Mesothelial cell of epicardium (in vitro differentiated cells): ENCODE data around the gene PLCL2. TPM values are rescaled to one million over a fixed set of nuclear protein-coding genes. Genes with fewer than 3 reads are reported as not detected.

Source experiments
- DNase-seq, 2 experiments: peaks; one replicate each; pipeline ENCODE4 v3.0.0; 2021; ENCODE audit warnings: low spot score in 2 of 2; ENCODE audit not compliant: unreplicated experiment in 2 of 2
- H3K27ac Mint-ChIP-seq: 2 replicates; pipeline ENCODE4 v1.8.0; 2021; ENCODE audit warnings: mixed read lengths
- H3K27me3 Mint-ChIP-seq: 2 replicates; pipeline ENCODE4 v1.8.0; 2021; ENCODE audit warnings: low read depth, mixed read lengths
- H3K36me3 Mint-ChIP-seq: 2 replicates; pipeline ENCODE4 v1.8.0; 2021; ENCODE audit warnings: mixed read lengths
- H3K4me1 Mint-ChIP-seq: 2 replicates; pipeline ENCODE4 v1.8.0; 2021; ENCODE audit warnings: mixed read lengths
- H3K4me3 Mint-ChIP-seq: 2 replicates; pipeline ENCODE4 v1.8.0; 2021; ENCODE audit warnings: mild to moderate bottlenecking, moderate library complexity, mixed read lengths
- H3K9me3 Mint-ChIP-seq: 2 replicates; pipeline ENCODE4 v1.8.0; 2021; ENCODE audit warnings: mixed read lengths
- total RNA-seq: library from RNA; stranded (reverse); gene quantifications from 3 replicates; pipeline ENCODE4 v1.2.1, GENCODE V29; 2021
- TF ChIP-seq, protein P1 (sequence below): fragments of 200-600 bp; sonication (generic); IDR thresholded peaks from one replicate; pipeline ENCODE4 v1.5.0; 2021; ENCODE audit warnings: antibody characterized with exemption; ENCODE audit not compliant: unreplicated experiment

The PLCL2 gene
- total RNA-seq, 1 donor from 2014 or later, result 3.6 TPM

- no peak overlapping the region for H3K27ac Mint-ChIP-seq
- DNase-seq, result no peak
- TF ChIP-seq, protein P1, sequence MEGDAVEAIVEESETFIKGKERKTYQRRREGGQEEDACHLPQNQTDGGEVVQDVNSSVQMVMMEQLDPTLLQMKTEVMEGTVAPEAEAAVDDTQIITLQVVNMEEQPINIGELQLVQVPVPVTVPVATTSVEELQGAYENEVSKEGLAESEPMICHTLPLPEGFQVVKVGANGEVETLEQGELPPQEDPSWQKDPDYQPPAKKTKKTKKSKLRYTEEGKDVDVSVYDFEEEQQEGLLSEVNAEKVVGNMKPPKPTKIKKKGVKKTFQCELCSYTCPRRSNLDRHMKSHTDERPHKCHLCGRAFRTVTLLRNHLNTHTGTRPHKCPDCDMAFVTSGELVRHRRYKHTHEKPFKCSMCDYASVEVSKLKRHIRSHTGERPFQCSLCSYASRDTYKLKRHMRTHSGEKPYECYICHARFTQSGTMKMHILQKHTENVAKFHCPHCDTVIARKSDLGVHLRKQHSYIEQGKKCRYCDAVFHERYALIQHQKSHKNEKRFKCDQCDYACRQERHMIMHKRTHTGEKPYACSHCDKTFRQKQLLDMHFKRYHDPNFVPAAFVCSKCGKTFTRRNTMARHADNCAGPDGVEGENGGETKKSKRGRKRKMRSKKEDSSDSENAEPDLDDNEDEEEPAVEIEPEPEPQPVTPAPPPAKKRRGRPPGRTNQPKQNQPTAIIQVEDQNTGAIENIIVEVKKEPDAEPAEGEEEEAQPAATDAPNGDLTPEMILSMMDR, result no peak
- H3K4me3 Mint-ChIP-seq, result no peak overlapping the region
- no peaks in the 10 kb centered on the region for H3K9me3 Mint-ChIP-seq
- H3K27me3 Mint-ChIP-seq, result peaks cover 21% of the 10 kb centered on the region
- H3K36me3 Mint-ChIP-seq, result no peaks in the 10 kb centered on the region
- H3K4me1 Mint-ChIP-seq, result no peaks in the 10 kb centered on the region
Observed at GRCh38 chr3:16866571-16866970, 18.2 kb upstream of the PLCL2 start.

DNA sequence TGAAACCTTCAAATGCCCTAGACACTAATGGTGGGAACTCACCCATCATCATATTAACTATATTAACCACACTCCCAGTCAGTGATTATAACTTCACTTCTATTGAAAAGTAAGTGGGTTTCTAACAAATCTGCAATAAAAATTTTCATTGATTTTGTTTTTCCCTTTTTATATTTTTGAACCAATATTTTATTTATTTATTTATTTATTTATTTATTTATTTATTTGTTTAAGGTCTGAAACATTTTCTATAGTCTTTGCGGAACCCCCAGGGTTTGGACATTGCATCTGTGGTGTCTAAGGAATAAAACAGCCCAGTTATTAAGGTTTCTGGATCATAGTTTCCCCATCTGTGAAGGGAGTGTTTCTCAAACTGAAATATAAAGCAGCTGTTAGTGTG, 16.2 kb upstream of the PLCL2 start:
- Mint-ChIP-seq H3K36me3 (no peaks in the 10 kb centered on the region), H3K4me3 (no peak overlapping the region), H3K9me3 (no peaks in the 10 kb centered on the region), H3K4me1 (no peaks in the 10 kb centered on the region), H3K27ac (no peak overlapping the region), H3K27me3 (peaks cover 31% of the 10 kb centered on the region)
- DNase-seq, result no peak
- TF ChIP-seq, protein P1, result no peak

- Mint-ChIP-seq H3K4me3 (no peak overlapping the region), H3K4me1 (no peaks in the 10 kb centered on the region), H3K27me3 (peaks cover 36% of the 10 kb centered on the region), H3K36me3 (no peaks in the 10 kb centered on the region), H3K9me3 (no peaks in the 10 kb centered on the region), H3K27ac (no peak overlapping the region)
- DNase-seq, result no peak
- TF ChIP-seq, protein P1, result no peak
Observed at GRCh38 chr3:16869261-16870005, 15.3 kb upstream of the PLCL2 start.

DNA sequence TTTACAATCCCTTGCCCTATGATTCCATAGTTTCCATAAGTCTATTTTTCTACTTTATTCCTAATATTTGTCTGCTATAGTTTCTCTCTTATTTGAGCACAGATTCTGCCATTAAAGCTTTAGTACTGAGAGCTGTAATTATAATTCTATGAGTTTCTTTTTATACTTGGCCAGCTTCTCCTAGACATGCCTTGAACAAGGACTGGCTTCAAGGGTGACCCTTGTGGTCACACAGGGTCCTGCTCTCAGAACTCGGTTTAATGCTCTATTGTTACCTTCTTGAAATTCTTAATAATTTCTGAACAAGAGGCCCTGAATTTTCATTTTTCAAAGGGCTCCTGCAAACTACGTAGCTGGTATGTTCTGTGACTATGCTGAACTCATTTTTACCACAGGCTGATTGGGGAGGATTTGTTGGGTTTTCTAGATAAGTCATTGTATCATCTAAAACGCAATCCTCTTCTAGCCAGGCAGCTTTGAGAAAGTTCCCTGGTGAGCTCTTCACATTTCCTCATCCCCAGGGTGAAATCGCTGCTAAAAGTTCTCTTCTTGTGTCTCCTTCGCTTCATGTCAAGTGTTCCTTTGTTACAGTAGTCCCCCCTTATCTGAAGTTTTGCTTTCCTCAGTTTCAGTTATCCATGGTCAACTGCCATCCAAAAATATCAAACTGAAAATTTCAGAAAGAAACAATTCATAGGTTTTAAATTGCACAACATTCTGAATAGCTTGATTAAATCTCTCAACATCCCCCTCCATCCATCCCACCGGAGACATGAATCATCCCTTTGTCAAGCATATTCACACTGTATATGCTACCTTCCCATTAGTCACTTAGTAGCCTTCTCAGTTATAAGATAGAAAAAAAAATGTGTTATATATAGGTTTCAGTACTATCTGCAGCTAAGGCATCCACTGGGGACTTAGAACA, 12.6 kb upstream of the PLCL2 start:
- no peak overlapping the region for H3K4me3 Mint-ChIP-seq
- no peak for DNase-seq
- H3K4me1 Mint-ChIP-seq, result peaks cover 3% of the 10 kb centered on the region
- no peak overlapping the region for H3K27ac Mint-ChIP-seq
- peaks cover 26% of the 10 kb centered on the region for H3K27me3 Mint-ChIP-seq
- H3K36me3 Mint-ChIP-seq, result no peaks in the 10 kb centered on the region
- no peaks in the 10 kb centered on the region for H3K9me3 Mint-ChIP-seq
- TF ChIP-seq, protein P1, result no peak

- Mint-ChIP-seq H3K4me1 (peaks cover 6% of the 10 kb centered on the region), H3K27me3 (peaks cover 20% of the 10 kb centered on the region), H3K27ac (no peak overlapping the region), H3K36me3 (no peaks in the 10 kb centered on the region), H3K9me3 (no peaks in the 10 kb centered on the region), H3K4me3 (no peak overlapping the region)
- no peak for DNase-seq
- TF ChIP-seq, protein P1, result no peak
Observed at GRCh38 chr3:16873872-16874271, 10.9 kb upstream of the PLCL2 start.
